Mucosa of rectum (tissue), 2 donors: ENCODE data around the gene CCDC178.

Experiments used
- H3K27ac ChIP-seq, 2 donors: one replicate each; pipeline ENCODE4 v1.7.0; 2013; ENCODE audit warnings: inconsistent platforms in 2 of 2, low read depth in 2 of 2, low read length in 2 of 2
- H3K27me3 ChIP-seq, 2 donors: one replicate each; pipeline ENCODE4 v1.7.0; 2013; ENCODE audit warnings: low read length in 2 of 2; ENCODE audit not compliant: control insufficient read depth in 2 of 2, insufficient read depth in 2 of 2
- H3K36me3 ChIP-seq, 2 donors: one replicate each; pipeline ENCODE4 v1.7.0; 2013; ENCODE audit warnings: low read length in 2 of 2; ENCODE audit not compliant: control insufficient read depth in 2 of 2, insufficient read depth in 2 of 2
- H3K4me1 ChIP-seq, 2 donors: one replicate each; pipeline ENCODE4 v1.7.0; 2013; ENCODE audit warnings: low read length in 2 of 2, mild to moderate bottlenecking in 1 of 2; ENCODE audit not compliant: control insufficient read depth in 2 of 2, insufficient read depth in 2 of 2
- H3K4me3 ChIP-seq, 2 donors: one replicate each; pipeline ENCODE4 v1.7.0; 2013; ENCODE audit warnings: low read length in 2 of 2
- H3K9ac ChIP-seq, 2 donors: one replicate each; pipeline ENCODE4 v1.7.0; 2013; ENCODE audit warnings: low read length in 2 of 2, low read depth in 1 of 2, mild to moderate bottlenecking in 1 of 2
- H3K9me3 ChIP-seq, 2 donors: one replicate each; pipeline ENCODE4 v1.7.0; 2013; ENCODE audit warnings: low read length in 2 of 2; ENCODE audit not compliant: control insufficient read depth in 2 of 2
- donor health status: healthy.
- donor health status: Normal muscosa, but diverticular disease.

The CCDC178 gene

DNA sequence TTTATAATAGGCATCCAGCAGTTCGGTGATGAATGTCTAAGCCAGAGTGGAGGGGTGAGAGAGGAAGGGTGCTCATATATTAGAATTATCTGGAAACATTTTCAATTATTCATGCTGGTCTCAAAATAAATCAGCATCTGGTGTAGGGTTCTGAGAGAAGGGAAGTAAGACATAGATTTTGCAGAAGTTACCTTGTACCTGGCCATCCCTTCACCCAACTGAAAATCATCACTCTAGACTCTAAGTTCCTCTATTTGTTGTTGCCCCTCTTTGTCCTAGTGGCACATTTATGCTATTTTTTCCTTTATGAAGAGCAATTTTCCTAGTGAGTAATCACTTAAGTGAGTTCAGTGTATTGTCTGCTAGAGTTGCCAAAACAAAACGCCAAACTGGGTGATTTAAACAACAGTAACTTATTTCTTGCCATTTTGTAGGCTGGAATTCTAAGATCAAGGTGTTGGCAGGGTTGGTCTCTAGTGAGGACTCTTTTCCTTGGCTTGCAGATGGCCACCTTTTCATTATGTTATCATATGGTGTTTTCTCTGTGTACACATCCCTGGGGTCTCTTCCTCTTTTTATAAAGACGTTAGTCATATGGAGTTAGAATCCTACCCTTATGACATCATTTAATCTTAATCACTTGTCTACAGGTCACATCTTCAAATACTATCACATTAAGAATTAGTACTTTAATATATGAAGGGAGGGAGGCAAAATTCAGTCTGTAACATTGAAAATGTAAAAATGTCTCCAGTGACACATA is 537.8 kb downstream of the CCDC178 start:
- Histone ChIP-seq H3K4me1 (no peaks in the 10 kb centered on the region), H3K9me3 (no peaks in the 10 kb centered on the region), H3K27ac (no peak overlapping the region), H3K27me3 (no peaks in the 10 kb centered on the region), H3K4me3 (no peak overlapping the region), H3K36me3 (no peaks in the 10 kb centered on the region), H3K9ac (no peak overlapping the region)

DNA sequence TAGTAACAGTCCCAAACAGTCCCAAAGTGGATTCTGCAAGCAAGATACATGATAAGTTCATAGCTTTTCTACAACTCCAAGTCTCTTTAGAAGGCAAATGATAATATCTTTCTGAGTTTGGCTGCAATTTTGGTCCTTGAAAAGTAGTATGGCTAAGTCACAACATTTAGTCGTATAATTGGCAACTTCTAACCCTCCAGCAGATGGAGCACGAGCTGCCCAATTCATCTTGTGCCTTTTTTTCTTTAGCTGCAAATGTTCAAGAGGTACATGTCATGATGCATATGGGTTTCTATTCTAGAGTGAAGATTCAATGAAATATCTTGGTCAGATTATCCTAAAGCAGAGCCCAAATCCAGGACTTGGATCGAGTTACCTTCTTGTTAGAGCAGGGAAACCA is 540.7 kb downstream of the CCDC178 start:
- no peaks in the 10 kb centered on the region for H3K9me3 ChIP-seq
- H3K36me3 ChIP-seq: no peaks in the 10 kb centered on the region

GRCh38 chr18:32896776-32897547 is 543.6 kb downstream of the CCDC178 start:
- H3K9me3 ChIP-seq: no peaks in the 10 kb centered on the region
- no peak overlapping the region for H3K27ac ChIP-seq
- H3K9ac ChIP-seq: no peak overlapping the region
- H3K36me3 ChIP-seq: no peaks in the 10 kb centered on the region
- no peaks in the 10 kb centered on the region for H3K4me1 ChIP-seq
- no peaks in the 10 kb centered on the region for H3K27me3 ChIP-seq
- H3K4me3 ChIP-seq: no peak overlapping the region

More for the DNA sequence above, 540.7 kb downstream of the CCDC178 start:
- Histone ChIP-seq H3K4me1 (no peaks in the 10 kb centered on the region), H3K27me3 (no peaks in the 10 kb centered on the region), H3K9ac (no peak overlapping the region), H3K27ac (no peak overlapping the region), H3K4me3 (no peak overlapping the region)

DNA sequence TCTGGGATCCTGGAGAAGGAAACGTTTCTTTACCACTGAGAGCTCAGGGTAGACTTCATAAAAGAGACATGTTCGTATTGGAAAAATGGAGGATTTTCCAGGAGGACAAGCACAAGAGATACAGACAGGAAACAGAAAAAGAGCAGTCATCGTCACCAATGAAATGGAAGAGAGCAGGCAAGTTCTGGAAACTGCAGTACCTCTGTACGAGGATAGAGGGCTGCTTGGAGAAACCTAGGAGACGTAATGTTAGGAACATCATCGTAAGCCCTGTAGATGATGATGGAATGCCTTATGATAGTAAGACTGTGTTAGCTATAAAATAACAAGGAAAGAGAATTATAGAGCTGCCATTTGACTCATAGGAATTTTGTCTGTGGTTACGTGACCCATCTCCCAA is 546.6 kb downstream of the CCDC178 start:
- no peak overlapping the region for H3K4me3 ChIP-seq
- no peak overlapping the region for H3K9ac ChIP-seq
- H3K27me3 ChIP-seq: no peaks in the 10 kb centered on the region
- no peaks in the 10 kb centered on the region for H3K4me1 ChIP-seq
- H3K27ac ChIP-seq: no peak overlapping the region
- no peaks in the 10 kb centered on the region for H3K9me3 ChIP-seq
- H3K36me3 ChIP-seq: no peaks in the 10 kb centered on the region

GRCh38 chr18:32891797-32892196 is 548.7 kb downstream of the CCDC178 start:
- H3K4me1 ChIP-seq: no peaks in the 10 kb centered on the region
- H3K27me3 ChIP-seq: no peaks in the 10 kb centered on the region
- H3K36me3 ChIP-seq: no peaks in the 10 kb centered on the region
- no peak overlapping the region for H3K4me3 ChIP-seq
- no peak overlapping the region for H3K27ac ChIP-seq
- H3K9ac ChIP-seq: no peak overlapping the region
- H3K9me3 ChIP-seq: no peaks in the 10 kb centered on the region

DNA sequence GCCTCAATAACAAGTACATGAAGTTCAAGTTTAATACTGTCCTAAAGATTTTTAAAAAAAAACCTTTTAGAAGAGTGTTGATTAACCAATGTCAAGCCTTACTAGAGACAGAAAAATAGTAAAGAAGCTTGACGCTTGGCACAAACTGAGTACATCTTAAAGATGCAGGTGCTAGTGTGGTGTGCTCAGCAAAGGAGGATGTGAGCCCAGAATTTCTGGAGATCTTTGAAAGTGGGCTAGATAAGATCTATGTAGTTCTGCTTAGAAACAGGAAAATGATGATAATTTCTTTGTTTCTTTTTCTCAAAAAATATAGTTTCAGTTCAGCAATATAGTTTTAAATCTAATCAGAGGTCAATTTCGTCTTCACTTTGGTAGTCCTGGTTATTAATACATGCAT is 549.4 kb downstream of the CCDC178 start:
- no peak overlapping the region for H3K4me3 ChIP-seq
- H3K9ac ChIP-seq: no peak overlapping the region
- H3K27me3 ChIP-seq: no peaks in the 10 kb centered on the region
- H3K27ac ChIP-seq: no peak overlapping the region
- no peaks in the 10 kb centered on the region for H3K36me3 ChIP-seq
- H3K9me3 ChIP-seq: no peaks in the 10 kb centered on the region
- no peaks in the 10 kb centered on the region for H3K4me1 ChIP-seq

GRCh38 chr18:32889615-32890593 is 550.6 kb downstream of the CCDC178 start:
- Histone ChIP-seq H3K9ac (no peak overlapping the region), H3K27me3 (no peaks in the 10 kb centered on the region), H3K4me1 (no peaks in the 10 kb centered on the region), H3K4me3 (no peak overlapping the region), H3K36me3 (no peaks in the 10 kb centered on the region), H3K9me3 (no peaks in the 10 kb centered on the region), H3K27ac (no peak overlapping the region)

DNA sequence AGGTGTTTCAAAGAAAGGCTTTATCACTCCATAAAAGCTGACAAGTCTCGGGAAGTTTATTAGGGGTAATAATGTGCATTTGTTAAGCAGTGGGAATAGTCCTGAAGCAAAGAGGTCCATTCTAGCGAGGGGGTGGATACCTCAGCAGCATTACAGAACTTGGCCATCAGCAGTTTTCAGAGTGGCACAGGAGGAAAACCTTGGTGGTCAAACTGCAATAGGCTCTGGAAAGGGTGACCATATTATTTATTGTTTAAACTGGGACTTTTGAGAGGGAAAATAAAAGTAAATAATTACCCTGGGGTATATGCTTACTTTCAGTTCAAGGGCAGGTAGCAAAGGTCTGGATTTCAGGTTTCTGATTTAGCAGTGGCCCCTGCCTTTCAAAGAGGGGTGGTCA is 552.2 kb downstream of the CCDC178 start:
- no peaks in the 10 kb centered on the region for H3K4me1 ChIP-seq
- no peaks in the 10 kb centered on the region for H3K9me3 ChIP-seq
- H3K4me3 ChIP-seq: no peak overlapping the region
- no peaks in the 10 kb centered on the region for H3K27me3 ChIP-seq
- H3K9ac ChIP-seq: no peak overlapping the region
- no peaks in the 10 kb centered on the region for H3K36me3 ChIP-seq
- H3K27ac ChIP-seq: no peak overlapping the region
